Left lung (tissue), 10 donors: ENCODE data around the gene ZNF778. TPM values are rescaled to one million over a fixed set of nuclear protein-coding genes. Genes with fewer than 3 reads are reported as not detected.
"Not testable (repeated sequence)": the region's sequence is repeated elsewhere in the genome, so short reads cannot be mapped to it uniquely, and the experiment has no call there.

Source experiments
- ATAC-seq: fragments of 200-7000 bp; cut with Tn5 transposase; one replicate; pipeline ENCODE4 v1.9.1; 2020; ENCODE audit warnings: moderate library complexity
- DNase-seq, 4 donors: peaks; one replicate each; pipeline ENCODE4 v3.0.0-alpha.2; 2013 to 2020
- H3K27ac ChIP-seq, 2 donors: fragments of 200-600 bp; sonication (generic) in 1 of 2; one replicate each; pipeline versions ENCODE4 v1.5.0 to v1.8.0; 2020 to 2021
- H3K27me3 ChIP-seq, 2 donors: fragments of 200-600 bp; sonication (generic) in 1 of 2; one replicate each; pipeline versions ENCODE4 v1.5.0 to v1.8.0; 2020 to 2021
- H3K36me3 ChIP-seq, 2 donors: fragments of 200-600 bp; sonication (generic) in 1 of 2; one replicate each; pipeline versions ENCODE4 v1.5.0 to v1.8.0; 2020 to 2021
- H3K4me1 ChIP-seq, 2 donors: fragments of 200-600 bp; one replicate each; pipeline ENCODE4 v1.8.0; 2021
- H3K4me3 ChIP-seq, 2 donors: fragments of 200-600 bp; sonication (generic) in 1 of 2; one replicate each; pipeline versions ENCODE4 v1.5.0 to v1.8.0; 2020 to 2021; ENCODE audit warnings: mild to moderate bottlenecking in 1 of 2
- H3K9me3 ChIP-seq, 2 donors: fragments of 200-600 bp; sonication (generic) in 1 of 2; one replicate each; pipeline versions ENCODE4 v1.5.0 to v1.8.0; 2020 to 2021
- CTCF ChIP-seq, 2 donors: fragments of 200-600 bp; sonication (generic) in 1 of 2; IDR thresholded peaks; one replicate each; pipeline versions ENCODE4 v1.5.0 to v1.8.0; 2021; ENCODE audit warnings: antibody characterized with exemption in 2 of 2
- intact Hi-C, 2 donors: fragments of 100-400 bp; cut with DNase I; formaldehyde crosslinking; loops; one replicate each; pipeline versions ENCODE4 v1.11.2 to v1.14.2; 2022
- polyA plus RNA-seq, 6 donors: library from polyadenylated mRNA; unstranded; fragments of 120-200 nt; gene quantifications; one replicate each; pipeline ENCODE4 v1.2.1, GENCODE V29; 2013; ENCODE audit not compliant: insufficient read length in 6 of 6
- total RNA-seq, 2 donors: library from RNA; stranded (reverse); fragmentation: NEBNext Ultra II Directional; extraction: Animal tissue kit (Norgen Biotek cat#: 25700); gene quantifications; one replicate each; pipeline ENCODE4 v1.2.1, GENCODE V29; 2021
- donor health status: DM: no; HTN: yes; CAD: no.
- donor health status: DM: no; HTN: no; CAD: no.

Gene ZNF778
- total and polyA plus RNA-seq, 8 donors = 4.0 to 9.5 (median 6.1) TPM

- Histone ChIP-seq H3K4me1 (peaks cover 3 to 9% of the 10 kb centered on the region in 2 donors), H3K4me3 (no peak overlapping the region), H3K9me3 (no peaks in the 10 kb centered on the region), H3K27ac (no peak overlapping the region), H3K36me3 (peaks cover 0 to 3% of the 10 kb centered on the region in 2 donors), H3K27me3 (peaks cover 0 to 21% of the 10 kb centered on the region in 2 donors)
- intact Hi-C loops = no loop called here
- no peak for TF ChIP-seq CTCF (IDR thresholded peaks at IDR 0.05)
- ATAC-seq (no peak), DNase-seq (peak in 1 of 4 donors; percentile 75)
These were observed 27.1 kb upstream of the ZNF778 start for GRCh38 chr16:89190150-89190958.

- Histone ChIP-seq H3K36me3 (peaks cover 0 to 9% of the 10 kb centered on the region in 2 donors), H3K27ac (no peak overlapping the region), H3K4me3 (peak overlapping the region; percentile 42 to 48), H3K9me3 (no peaks in the 10 kb centered on the region), H3K27me3 (peaks cover 0 to 21% of the 10 kb centered on the region in 2 donors), H3K4me1 (peaks cover 3 to 9% of the 10 kb centered on the region in 2 donors)
- intact Hi-C loops = no loop called here
- TF ChIP-seq CTCF (IDR thresholded peaks at IDR 0.05) = no peak
- DNase-seq (peak in 2 of 4 donors; percentile 35 to 82), ATAC-seq (no peak)
These were observed 26.2 kb upstream of the ZNF778 start for GRCh38 chr16:89191033-89191900.

GRCh38 chr16:89191901-89192185 lies 25.7 kb upstream of the ZNF778 start:
- Histone ChIP-seq H3K4me3 (peak overlapping the region; percentile 42 to 48), H3K27ac (no peak overlapping the region), H3K36me3 (peaks cover 0 to 10% of the 10 kb centered on the region in 2 donors), H3K27me3 (peaks cover 0 to 21% of the 10 kb centered on the region in 2 donors), H3K4me1 (peaks cover 3 to 9% of the 10 kb centered on the region in 2 donors), H3K9me3 (no peaks in the 10 kb centered on the region)
- DNase-seq (no peak), ATAC-seq (no peak)
- intact Hi-C loops = no loop called here
- no peak for TF ChIP-seq CTCF (IDR thresholded peaks at IDR 0.05)

GRCh38 chr16:89192186-89192955 lies 25.1 kb upstream of the ZNF778 start:
- ATAC-seq (peak; percentile 35), DNase-seq (peak; percentile 37 to 92 (median 84))
- not testable (repeated sequence) for H3K9me3 ChIP-seq

GRCh38 chr16:89192956-89193575 lies 24.4 kb upstream of the ZNF778 start:
- H3K9me3 ChIP-seq = no peaks in the 10 kb centered on the region
- H3K4me3 ChIP-seq = peak overlapping the region in 1 of 2 donors; percentile 14
- H3K36me3 ChIP-seq = peaks cover 0 to 13% of the 10 kb centered on the region in 2 donors
- peaks cover 0 to 33% of the 10 kb centered on the region in 2 donors for H3K27me3 ChIP-seq
- TF ChIP-seq CTCF (IDR thresholded peaks at IDR 0.05) = no peak
- ATAC-seq = peak; percentile 86
- no peak overlapping the region for H3K27ac ChIP-seq
- DNase-seq = peak in 3 of 4 donors; percentile 64 to 92 (median 92)
- intact Hi-C loops = no loop called here
- peaks cover 3 to 9% of the 10 kb centered on the region in 2 donors for H3K4me1 ChIP-seq

More at GRCh38 chr16:89192186-89192955, 25.1 kb upstream of the ZNF778 start:
- H3K4me1 ChIP-seq, intact Hi-C loops, H3K27ac ChIP-seq: not testable (repeated sequence)
- Histone ChIP-seq H3K36me3 (peaks cover 0 to 13% of the 10 kb centered on the region in 2 donors), H3K4me3 (peak overlapping the region; percentile 42 to 48), H3K27me3 (peaks cover 0 to 26% of the 10 kb centered on the region in 2 donors)
